Effector memory CD4-positive, alpha-beta T cell (primary cell): ENCODE data around the gene URB2.
A peak's percentile ranks its signal among the peaks of the same experiment; 100 is the strongest.

Experiments
- DNase-seq, 3 donors: peaks; one replicate each; pipeline ENCODE4 v3.0.0-alpha.2; 2020
- H3K27ac ChIP-seq: 2 replicates; pipeline ENCODE4 v1.7.0; 2013; ENCODE audit warnings: mild to moderate bottlenecking, low read length, moderate library complexity; ENCODE audit not compliant: insufficient read depth, poor library complexity, severe bottlenecking
- H3K27me3 ChIP-seq: replicated peaks from 2 replicates; pipeline ENCODE4 v1.7.0; 2013; ENCODE audit warnings: mild to moderate bottlenecking, low read length; ENCODE audit not compliant: insufficient read depth, control insufficient read depth, poor library complexity, severe bottlenecking
- H3K36me3 ChIP-seq: 2 replicates; pipeline ENCODE4 v1.7.0; 2013; ENCODE audit warnings: mild to moderate bottlenecking, low read length, moderate library complexity; ENCODE audit not compliant: control insufficient read depth, insufficient read depth
- H3K4me1 ChIP-seq: 2 replicates; pipeline ENCODE4 v1.7.0; 2013; ENCODE audit warnings: low read length, mild to moderate bottlenecking; ENCODE audit not compliant: control insufficient read depth, insufficient read depth, poor library complexity, severe bottlenecking
- H3K4me3 ChIP-seq: 2 replicates; pipeline ENCODE4 v1.7.0; 2013; ENCODE audit warnings: low read length, low read depth, mild to moderate bottlenecking; ENCODE audit not compliant: insufficient read depth, poor library complexity, severe bottlenecking
- H3K9me3 ChIP-seq: 2 replicates; pipeline ENCODE4 v1.7.0; 2013; ENCODE audit warnings: mild to moderate bottlenecking, low read length, moderate library complexity; ENCODE audit not compliant: control insufficient read depth

Gene URB2

DNA sequence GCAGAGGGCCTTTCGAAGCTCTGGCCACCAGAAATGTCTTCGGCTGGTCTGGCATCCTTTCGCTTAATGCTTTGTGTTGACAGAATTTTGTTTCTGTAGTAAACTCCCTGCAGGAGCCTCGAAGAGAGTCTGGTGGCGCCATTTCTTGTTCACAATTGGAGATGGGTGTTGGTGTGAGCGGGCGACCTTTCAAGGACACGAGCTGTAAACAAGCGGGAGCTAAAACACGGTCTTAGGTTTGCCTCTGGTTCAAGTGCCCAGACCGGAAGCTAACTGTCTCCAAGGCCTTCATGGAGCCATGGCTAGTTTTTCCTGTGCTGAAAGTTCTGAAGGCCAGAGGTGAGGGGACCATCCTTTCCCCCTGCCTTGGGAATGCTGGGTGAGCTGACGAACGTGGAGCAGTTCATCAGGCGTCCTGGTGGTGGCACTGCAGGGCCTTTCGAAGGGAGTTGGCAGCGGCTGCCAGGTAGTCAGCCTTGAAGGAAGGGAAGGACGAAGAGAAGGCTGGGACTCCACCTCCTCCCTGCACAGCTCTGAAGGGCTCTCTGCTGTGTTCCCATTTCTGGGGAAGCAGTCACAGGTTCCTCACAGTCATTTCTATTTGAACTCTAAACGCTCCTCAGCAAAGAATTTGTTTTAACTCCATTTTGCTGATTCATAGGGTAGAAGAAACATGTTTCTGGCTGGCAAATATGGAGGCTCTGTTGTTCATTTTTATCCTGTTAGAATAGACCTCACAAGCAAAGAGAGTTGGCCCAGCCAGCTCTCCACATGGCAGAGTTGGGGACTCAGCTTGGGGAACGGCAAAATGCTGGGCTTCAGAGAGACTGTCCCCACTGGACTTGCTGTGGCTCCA is 35.2 kb downstream of the URB2 start:
- H3K27me3 ChIP-seq: no peaks in the 10 kb centered on the region
- H3K9me3 ChIP-seq: no peaks in the 10 kb centered on the region
- no peak overlapping the region for H3K27ac ChIP-seq
- peak; percentile 32 to 47 (median 40) for DNase-seq
- peaks cover 17% of the 10 kb centered on the region for H3K36me3 ChIP-seq
- H3K4me1 ChIP-seq: peaks cover 20% of the 10 kb centered on the region
- H3K4me3 ChIP-seq: no peak overlapping the region

- H3K9me3 ChIP-seq: no peaks in the 10 kb centered on the region
- peaks cover 15% of the 10 kb centered on the region for H3K36me3 ChIP-seq
- DNase-seq: no peak
- no peak overlapping the region for H3K27ac ChIP-seq
- peaks cover 20% of the 10 kb centered on the region for H3K4me1 ChIP-seq
- no peaks in the 10 kb centered on the region for H3K27me3 ChIP-seq
- H3K4me3 ChIP-seq: no peak overlapping the region
Measured at GRCh38 chr1:229661897-229662296, 35.9 kb downstream of the URB2 start.

DNA sequence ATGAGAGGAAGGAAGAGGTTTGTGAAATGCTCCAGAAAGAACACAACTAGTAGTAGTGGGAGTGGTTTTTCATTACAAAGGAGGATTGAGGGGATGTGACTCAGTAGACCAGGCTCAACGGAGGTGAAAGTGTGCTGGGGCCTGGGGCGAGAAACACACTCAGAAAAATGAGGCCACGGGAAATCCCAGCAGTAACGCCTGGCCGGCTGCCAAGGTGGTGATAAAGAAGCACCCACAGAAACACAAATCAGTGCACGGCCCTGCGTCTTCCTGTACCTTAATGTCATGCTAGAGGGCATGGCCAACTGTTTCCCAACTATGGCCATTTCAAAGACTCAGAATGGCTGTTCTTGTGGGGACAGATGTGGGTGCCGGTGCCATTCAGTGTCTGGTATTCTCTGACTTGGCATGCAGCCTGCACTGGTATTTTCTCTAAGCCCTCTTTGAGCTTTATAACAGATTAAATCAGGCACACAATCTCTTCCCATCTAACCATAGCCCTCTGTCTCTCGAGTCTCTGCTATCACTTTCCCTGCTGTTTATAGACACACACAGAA is 38.2 kb downstream of the URB2 start:
- Histone ChIP-seq H3K27ac (peak overlapping the region; percentile 25), H3K27me3 (no peaks in the 10 kb centered on the region), H3K4me3 (no peak overlapping the region), H3K36me3 (peaks cover 5% of the 10 kb centered on the region), H3K9me3 (no peaks in the 10 kb centered on the region), H3K4me1 (peaks cover 20% of the 10 kb centered on the region)
- peak; percentile 55 to 60 (median 57) for DNase-seq

- Histone ChIP-seq H3K4me1 (peaks cover 20% of the 10 kb centered on the region), H3K27me3 (no peaks in the 10 kb centered on the region), H3K4me3 (no peak overlapping the region), H3K9me3 (no peaks in the 10 kb centered on the region), H3K36me3 (no peaks in the 10 kb centered on the region), H3K27ac (no peak overlapping the region)
- no peak for DNase-seq
Measured at GRCh38 chr1:229665912-229666558, 40.0 kb downstream of the URB2 start.

DNA sequence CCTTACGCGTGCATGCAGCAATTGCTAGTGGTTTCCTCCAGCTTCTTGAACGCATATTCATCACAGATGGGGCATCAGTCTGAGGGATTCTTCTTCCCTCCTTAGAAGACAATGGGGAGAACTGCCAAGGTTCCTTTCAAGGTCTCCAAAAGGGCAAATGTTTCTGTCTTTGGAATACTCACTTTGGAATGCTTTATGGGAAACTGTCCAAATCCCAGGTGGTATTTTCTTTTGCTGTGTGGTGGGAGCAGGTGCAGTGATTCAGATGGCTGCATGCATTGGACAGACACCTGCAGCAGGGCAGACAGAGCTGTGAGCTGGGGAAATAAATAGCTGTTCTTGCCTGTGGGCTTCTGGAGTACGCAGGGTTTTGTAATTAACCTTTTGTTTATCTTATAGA is 40.5 kb downstream of the URB2 start:
- Histone ChIP-seq H3K36me3 (no peaks in the 10 kb centered on the region), H3K27ac (no peak overlapping the region), H3K9me3 (no peaks in the 10 kb centered on the region), H3K4me3 (no peak overlapping the region), H3K27me3 (no peaks in the 10 kb centered on the region), H3K4me1 (peaks cover 17% of the 10 kb centered on the region)
- no peak for DNase-seq

GRCh38 chr1:229669333-229669732 is 43.3 kb downstream of the URB2 start:
- H3K36me3 ChIP-seq: no peaks in the 10 kb centered on the region
- no peaks in the 10 kb centered on the region for H3K9me3 ChIP-seq
- no peak overlapping the region for H3K27ac ChIP-seq
- H3K4me3 ChIP-seq: no peak overlapping the region
- DNase-seq: no peak
- peaks cover 5% of the 10 kb centered on the region for H3K4me1 ChIP-seq
- no peaks in the 10 kb centered on the region for H3K27me3 ChIP-seq

DNA sequence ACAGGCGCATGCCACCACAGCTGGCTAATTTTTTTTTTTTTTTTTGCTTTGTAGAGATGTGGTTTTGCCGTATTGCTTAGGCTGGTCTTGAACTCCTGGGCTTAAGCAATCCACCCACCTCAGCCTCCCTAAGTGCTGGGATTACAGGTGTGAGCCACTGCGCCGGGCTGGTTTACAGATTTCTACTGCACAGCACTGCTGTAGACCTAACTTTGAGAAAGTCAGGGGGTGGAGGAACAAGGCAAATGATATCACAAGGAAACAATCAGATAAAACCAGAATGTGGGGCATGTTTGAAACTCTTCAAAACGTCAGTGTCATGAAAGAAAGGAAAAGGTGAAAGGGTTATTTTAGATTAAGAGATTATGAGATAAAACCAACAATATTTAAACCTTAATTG is 45.3 kb downstream of the URB2 start:
- Histone ChIP-seq H3K4me3 (no peak overlapping the region), H3K4me1 (no peaks in the 10 kb centered on the region), H3K27me3 (no peaks in the 10 kb centered on the region), H3K36me3 (no peaks in the 10 kb centered on the region), H3K9me3 (no peaks in the 10 kb centered on the region), H3K27ac (no peak overlapping the region)
- DNase-seq: no peak

GRCh38 chr1:229672246-229672645 is 46.2 kb downstream of the URB2 start:
- no peaks in the 10 kb centered on the region for H3K27me3 ChIP-seq
- H3K4me3 ChIP-seq: no peak overlapping the region
- H3K27ac ChIP-seq: no peak overlapping the region
- no peaks in the 10 kb centered on the region for H3K9me3 ChIP-seq
- DNase-seq: no peak
- no peaks in the 10 kb centered on the region for H3K36me3 ChIP-seq
- no peaks in the 10 kb centered on the region for H3K4me1 ChIP-seq

DNA sequence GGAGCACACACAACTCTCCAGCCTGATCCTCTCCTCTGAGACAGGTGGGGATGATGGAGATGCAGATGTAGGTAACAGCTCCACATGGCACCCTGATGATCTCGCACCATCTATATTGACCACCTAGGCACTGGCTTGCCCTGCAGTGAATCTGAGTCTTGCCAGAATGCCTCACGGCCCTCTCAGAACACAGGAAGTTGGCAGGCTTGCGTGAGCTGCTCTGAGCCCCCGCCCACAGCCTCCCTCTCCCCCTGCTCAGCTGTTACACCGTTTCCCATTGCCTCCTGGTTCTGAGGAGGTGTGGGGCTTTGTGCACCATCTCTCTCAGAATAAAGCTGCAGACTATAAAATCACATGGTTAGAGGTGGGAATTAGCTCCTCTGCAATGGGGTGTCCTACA is 48.0 kb downstream of the URB2 start:
- no peaks in the 10 kb centered on the region for H3K4me1 ChIP-seq
- DNase-seq: no peak
- no peaks in the 10 kb centered on the region for H3K27me3 ChIP-seq

GRCh38 chr1:229675396-229675795 is 49.3 kb downstream of the URB2 start:
- Histone ChIP-seq H3K36me3 (no peaks in the 10 kb centered on the region), H3K27me3 (no peaks in the 10 kb centered on the region), H3K4me1 (no peaks in the 10 kb centered on the region), H3K4me3 (no peak overlapping the region), H3K9me3 (no peaks in the 10 kb centered on the region), H3K27ac (no peak overlapping the region)
- DNase-seq: no peak

More for the DNA sequence above, 48.0 kb downstream of the URB2 start:
- Histone ChIP-seq H3K36me3 (no peaks in the 10 kb centered on the region), H3K9me3 (no peaks in the 10 kb centered on the region), H3K4me3 (no peak overlapping the region), H3K27ac (no peak overlapping the region)
